Measurements from ENCODE around the gene TMEM121. TPM values are rescaled to one million over a fixed set of nuclear protein-coding genes. Genes with fewer than 3 reads are reported as not detected.

The TMEM121 gene
- total RNA-seq, 1 donor from 2014 or later: 1.5 TPM

DNA sequence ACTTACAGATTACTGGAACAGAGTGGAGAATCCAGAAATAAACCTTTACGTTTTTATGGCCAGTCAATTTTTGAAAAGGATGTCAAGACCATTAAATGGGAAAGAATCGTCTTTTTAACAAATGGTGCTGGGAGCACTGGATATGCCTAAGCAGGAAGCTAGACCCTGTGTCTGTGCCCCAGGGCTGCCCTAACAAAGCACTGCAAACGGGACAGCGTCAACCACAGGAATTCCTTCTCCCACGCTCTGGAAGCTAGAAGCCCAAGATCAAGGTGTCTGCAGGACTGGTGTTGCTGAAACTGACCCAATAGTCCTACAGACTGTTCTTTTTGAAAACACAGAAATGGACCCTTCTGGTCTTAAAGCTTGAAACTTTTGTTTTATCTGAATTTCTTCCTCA is 9.3 kb upstream of the TMEM121 start:
- Histone ChIP-seq H3K4me3 (no peak overlapping the region), H3K27me3 (peaks cover 9% of the 10 kb centered on the region), H3K36me3 (no peaks in the 10 kb centered on the region), H3K27ac (no peak overlapping the region), H3K4me1 (no peaks in the 10 kb centered on the region), H3K9me3 (no peaks in the 10 kb centered on the region)
- intact Hi-C loops (cut with DNase I): no loop called here
- DNase-seq: peak; percentile 5
- TF ChIP-seq, protein P1, sequence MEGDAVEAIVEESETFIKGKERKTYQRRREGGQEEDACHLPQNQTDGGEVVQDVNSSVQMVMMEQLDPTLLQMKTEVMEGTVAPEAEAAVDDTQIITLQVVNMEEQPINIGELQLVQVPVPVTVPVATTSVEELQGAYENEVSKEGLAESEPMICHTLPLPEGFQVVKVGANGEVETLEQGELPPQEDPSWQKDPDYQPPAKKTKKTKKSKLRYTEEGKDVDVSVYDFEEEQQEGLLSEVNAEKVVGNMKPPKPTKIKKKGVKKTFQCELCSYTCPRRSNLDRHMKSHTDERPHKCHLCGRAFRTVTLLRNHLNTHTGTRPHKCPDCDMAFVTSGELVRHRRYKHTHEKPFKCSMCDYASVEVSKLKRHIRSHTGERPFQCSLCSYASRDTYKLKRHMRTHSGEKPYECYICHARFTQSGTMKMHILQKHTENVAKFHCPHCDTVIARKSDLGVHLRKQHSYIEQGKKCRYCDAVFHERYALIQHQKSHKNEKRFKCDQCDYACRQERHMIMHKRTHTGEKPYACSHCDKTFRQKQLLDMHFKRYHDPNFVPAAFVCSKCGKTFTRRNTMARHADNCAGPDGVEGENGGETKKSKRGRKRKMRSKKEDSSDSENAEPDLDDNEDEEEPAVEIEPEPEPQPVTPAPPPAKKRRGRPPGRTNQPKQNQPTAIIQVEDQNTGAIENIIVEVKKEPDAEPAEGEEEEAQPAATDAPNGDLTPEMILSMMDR (IDR thresholded peaks at IDR 0.05): no peak
- ATAC-seq: no peak

DNA sequence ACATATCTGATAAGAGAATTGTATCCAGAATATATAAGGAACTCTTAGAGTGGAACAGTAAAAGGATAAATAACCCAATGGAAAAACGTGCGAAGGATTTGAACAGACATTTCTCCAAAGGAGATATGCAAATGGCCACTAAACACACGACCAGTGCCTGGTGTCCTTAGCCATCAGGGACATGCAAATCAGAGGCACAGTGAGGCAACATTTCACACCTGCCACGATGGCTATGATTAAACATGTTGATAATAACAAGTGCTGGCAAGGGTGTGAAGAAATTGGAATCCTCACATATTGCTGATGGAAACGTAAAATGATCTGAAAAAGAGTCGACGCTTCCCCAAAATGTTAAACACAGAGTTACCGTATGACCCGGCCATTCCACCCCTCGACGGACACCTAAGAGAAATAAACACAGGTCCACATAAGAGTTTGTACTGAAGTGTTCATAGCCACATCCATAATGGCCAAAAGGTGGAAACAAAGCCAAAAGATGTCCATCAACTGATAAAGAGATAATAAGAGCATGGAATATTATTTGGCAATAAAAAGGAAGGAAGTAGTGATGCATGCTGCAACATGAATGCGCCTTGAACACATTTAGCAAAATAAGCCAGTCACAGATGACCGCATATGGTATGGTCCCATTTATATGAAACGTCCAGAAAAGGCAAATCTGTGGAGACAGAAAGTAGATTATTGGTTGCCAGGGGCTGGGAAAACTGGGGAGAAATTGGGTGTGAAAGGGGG is 6.3 kb upstream of the TMEM121 start:
- Histone ChIP-seq H3K27me3 (peaks cover 4% of the 10 kb centered on the region), H3K4me1 (no peaks in the 10 kb centered on the region), H3K9me3 (no peaks in the 10 kb centered on the region), H3K27ac (no peak overlapping the region), H3K4me3 (no peak overlapping the region), H3K36me3 (no peaks in the 10 kb centered on the region)
- DNase-seq (no peak), ATAC-seq (no peak)
- intact Hi-C loops (cut with DNase I): no loop called here
- TF ChIP-seq, protein P1 (IDR thresholded peaks at IDR 0.05): no peak

DNA sequence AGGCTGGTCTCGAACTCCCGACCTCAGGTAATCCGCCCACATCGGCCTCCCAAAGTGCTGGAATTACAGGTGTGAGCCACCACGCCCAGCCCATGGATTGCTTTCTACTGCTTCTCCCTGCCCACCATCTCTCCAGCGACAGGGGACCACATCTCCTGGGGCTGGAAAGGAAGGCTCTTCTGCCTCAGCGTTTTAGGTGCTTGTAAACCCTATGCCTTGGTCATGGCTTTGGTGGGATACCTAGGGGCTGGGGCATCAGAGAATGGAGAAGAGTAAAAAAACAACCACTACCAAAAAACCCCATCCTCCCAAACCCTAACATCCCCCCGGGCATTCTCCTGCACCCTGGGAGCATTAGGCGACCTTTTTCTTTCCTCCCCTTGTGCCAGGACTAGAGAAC is 1.1 kb upstream of the TMEM121 start:
- no peak overlapping the region for H3K27ac ChIP-seq
- H3K4me1 ChIP-seq: peaks cover 28% of the 10 kb centered on the region
- no peaks in the 10 kb centered on the region for H3K9me3 ChIP-seq
- intact Hi-C loops (cut with DNase I): no loop called here
- no peak overlapping the region for H3K4me3 ChIP-seq
- H3K27me3 ChIP-seq: peaks cover 12% of the 10 kb centered on the region
- ATAC-seq (no peak), DNase-seq (peak; percentile 40)
- TF ChIP-seq, protein P1 (IDR thresholded peaks at IDR 0.05): no peak
- H3K36me3 ChIP-seq: no peaks in the 10 kb centered on the region

DNA sequence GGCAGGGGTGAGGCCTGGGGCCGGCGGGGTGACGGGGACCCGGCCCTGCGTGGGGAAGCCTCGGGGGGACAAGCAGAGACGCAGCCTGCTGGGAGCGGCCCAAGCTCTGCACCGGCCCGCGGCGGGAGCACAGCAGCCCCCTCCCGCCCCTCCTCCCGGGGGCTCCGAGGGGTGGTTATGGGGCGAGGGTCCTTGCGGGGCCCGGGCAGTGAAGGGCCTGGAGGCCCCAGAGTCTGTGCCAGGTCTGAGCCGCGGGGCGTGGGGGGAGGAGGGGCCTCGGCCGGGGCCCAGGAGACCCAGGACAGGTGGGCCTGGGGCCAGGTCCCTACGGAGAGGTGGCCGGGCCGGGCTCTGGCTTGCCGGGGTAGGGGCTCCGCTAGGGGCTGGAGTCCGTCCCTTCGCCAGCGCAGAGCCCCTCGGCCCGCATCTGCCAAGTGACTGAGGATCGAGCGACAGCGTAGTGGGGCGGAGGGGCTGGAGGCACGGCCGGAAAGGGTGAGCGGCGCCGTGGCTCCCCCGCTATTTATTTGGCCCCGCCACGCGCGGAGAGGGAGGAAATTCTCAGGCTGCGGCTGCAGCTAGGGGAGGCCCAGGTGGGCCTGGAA is 495 bp downstream of the TMEM121 start:
- intact Hi-C loops (cut with DNase I): no loop called here
- TF ChIP-seq, protein P1 (IDR thresholded peaks at IDR 0.05): no peak
- no peak overlapping the region for H3K27ac ChIP-seq
- peaks cover 12% of the 10 kb centered on the region for H3K27me3 ChIP-seq
- H3K9me3 ChIP-seq: no peaks in the 10 kb centered on the region
- ATAC-seq: no peak
- peaks cover 28% of the 10 kb centered on the region for H3K4me1 ChIP-seq
- DNase-seq: peak; percentile 64
- H3K4me3 ChIP-seq: peak overlapping the region; percentile 64
- no peaks in the 10 kb centered on the region for H3K36me3 ChIP-seq

DNA sequence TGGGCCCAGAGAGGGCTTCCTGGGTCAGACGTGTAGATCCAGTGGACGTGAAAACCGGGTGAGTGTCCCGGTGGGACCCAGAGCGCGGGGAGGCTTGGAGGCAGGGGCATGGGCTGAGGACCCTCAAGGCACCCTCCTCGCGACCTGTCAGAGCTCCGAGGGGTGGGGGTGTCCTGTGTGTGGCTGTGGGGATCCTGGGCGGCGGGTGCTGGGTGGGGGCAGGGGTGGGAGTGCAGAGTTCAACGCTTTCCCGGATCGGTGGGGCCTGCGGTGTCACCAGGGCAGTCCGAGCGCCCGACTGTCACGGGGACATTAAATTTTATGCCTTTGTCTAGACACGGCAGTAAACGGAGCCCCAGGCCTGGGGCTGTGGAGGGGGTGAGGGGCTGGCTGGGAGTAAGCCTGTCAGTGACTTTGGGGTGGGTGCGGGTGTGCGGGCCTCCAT is 1.0 kb downstream of the TMEM121 start:
- intact Hi-C loops (cut with DNase I): no loop called here
- Histone ChIP-seq H3K36me3 (no peaks in the 10 kb centered on the region), H3K4me3 (peak overlapping the region; percentile 64), H3K4me1 (peaks cover 28% of the 10 kb centered on the region), H3K9me3 (no peaks in the 10 kb centered on the region), H3K27me3 (peaks cover 12% of the 10 kb centered on the region), H3K27ac (no peak overlapping the region)
- ATAC-seq (no peak), DNase-seq (peak; percentile 63)
- TF ChIP-seq, protein P1 (IDR thresholded peaks at IDR 0.05): no peak

All from upper lobe of right lung (tissue), 1 donor.